GM18519 (cell line): ENCODE results near the gene DUSP19.
"Not testable (repeated sequence)": the region's sequence is repeated elsewhere in the genome, so short reads cannot be mapped to it uniquely, and the experiment has no call there.

ENCODE experiments used
- ATAC-seq: cut with Tn5 transposase; IDR thresholded peaks from one replicate; pipeline ENCODE4 v1.9.1; 2021; ENCODE audit warnings: mild to moderate bottlenecking, moderate library complexity; ENCODE audit not compliant: unreplicated experiment, low FRiP score

Gene DUSP19

GRCh38 chr2:183078464-183079138 is at the start of gene DUSP19:
Gene DUSP19, plus strand, starts transcription at chr2:183078747. Its CDS starts 187 bp downstream, at chr2:183078934.
- peak; percentile 78 for ATAC-seq

- no peak for ATAC-seq
Measured at GRCh38 chr2:183029219-183029618, 49.3 kb upstream of the DUSP19 start.

- ATAC-seq: no peak
Measured at GRCh38 chr2:183031911-183032794, 46.4 kb upstream of the DUSP19 start.

GRCh38 chr2:183033951-183034350 is 44.6 kb upstream of the DUSP19 start:
- ATAC-seq: no peak

GRCh38 chr2:183034806-183035205 is 43.7 kb upstream of the DUSP19 start:
- ATAC-seq: no peak

- no peak for ATAC-seq
Measured at GRCh38 chr2:183035298-183035953, 43.1 kb upstream of the DUSP19 start.

GRCh38 chr2:183035954-183036669 is 42.4 kb upstream of the DUSP19 start:
- ATAC-seq: peak; percentile 62

GRCh38 chr2:183037074-183037552 is 41.4 kb upstream of the DUSP19 start:
- no peak for ATAC-seq

- ATAC-seq: peak; percentile 21
Measured at GRCh38 chr2:183037553-183038340, 40.8 kb upstream of the DUSP19 start.

GRCh38 chr2:183038341-183039300 is 39.9 kb upstream of the DUSP19 start, which contains the start of gene NCKAP1:
Gene NCKAP1, minus strand, starts transcription at chr2:183038457. Its CDS starts 358 bp downstream, at chr2:183038099.
- ATAC-seq: peak; percentile 58

- no peak for ATAC-seq
Measured at GRCh38 chr2:183040604-183041003, 37.9 kb upstream of the DUSP19 start.

- not testable (repeated sequence) for ATAC-seq
Measured at GRCh38 chr2:183043580-183043979, 35.0 kb upstream of the DUSP19 start.

GRCh38 chr2:183047486-183048125 is 30.9 kb upstream of the DUSP19 start:
- ATAC-seq: not testable (repeated sequence)

- ATAC-seq: no peak
Measured at GRCh38 chr2:183049420-183049819, 29.1 kb upstream of the DUSP19 start.

- peak; percentile 27 for ATAC-seq
Measured at GRCh38 chr2:183057333-183057985, 21.1 kb upstream of the DUSP19 start.

GRCh38 chr2:183059561-183059960 is 19.0 kb upstream of the DUSP19 start:
- no peak for ATAC-seq

GRCh38 chr2:183060571-183061231 is 17.8 kb upstream of the DUSP19 start:
- no peak for ATAC-seq
